ENCODE measurements around the gene CAPN1. TPM values are rescaled to one million over a fixed set of nuclear protein-coding genes. Genes with fewer than 3 reads are reported as not detected.

The CAPN1 gene
- total and polyA plus RNA-seq, 2 donors (not counting 1 experiment from before 2014, with no cell fraction given) = 70.3 to 94.5 TPM

- peaks cover 4% of the 10 kb centered on the region for H3K4me1 ChIP-seq (ENCODE audit: control insufficient read depth, extremely low read depth, insufficient read depth, low read length)
- H3K27ac ChIP-seq (ENCODE audit: insufficient read depth, low read length) = no peak overlapping the region
- TF ChIP-seq CTCF (conservative IDR thresholded peaks at IDR 0.05 in 1 of 2, IDR thresholded peaks at IDR 0.05 in 1 of 2; ENCODE audit: low read depth in 1 of 2, low read length in 2 of 2) (no peak), EZH2 (IDR thresholded peaks at IDR 0.05; ENCODE audit: low read length, missing control alignments) (no peak)
- no peak overlapping the region for H3K9ac ChIP-seq (ENCODE audit: insufficient read depth, low read length)
- no peaks in the 10 kb centered on the region for H3K36me3 ChIP-seq (ENCODE audit: control insufficient read depth, insufficient read depth, low read length)
- no peak for DNase-seq (ENCODE audit: low read depth in 2 of 2)
- no peaks in the 10 kb centered on the region for H3K9me3 ChIP-seq (ENCODE audit: control insufficient read depth, insufficient read depth, low read depth, low read length)
- no peaks in the 10 kb centered on the region for H4K20me1 ChIP-seq (ENCODE audit: control insufficient read depth, extremely low read depth, insufficient read depth, low read length)
- H3K4me3 ChIP-seq (replicated peaks in 1 of 4; ENCODE audit: control extremely low read depth in 1 of 4, insufficient read depth in 1 of 4, low read depth in 3 of 4, low read length in 4 of 4) = no peak overlapping the region
- no peaks in the 10 kb centered on the region for H3K27me3 ChIP-seq (ENCODE audit: control insufficient read depth, insufficient read depth, low read length)
- no peaks in the 10 kb centered on the region for H3K79me2 ChIP-seq (ENCODE audit: control insufficient read depth, insufficient read depth, low read length)
- no peak overlapping the region for H2AFZ ChIP-seq (ENCODE audit: low read length)
- no peak overlapping the region for H3K4me2 ChIP-seq (ENCODE audit: extremely low read depth, insufficient read depth, low read length)
These were observed 39.3 kb downstream of the CAPN1 start for GRCh38 chr11:65221026-65221425.

GRCh38 chr11:65223011-65223410 lies 41.3 kb downstream of the CAPN1 start:
- TF ChIP-seq EZH2 (IDR thresholded peaks at IDR 0.05; ENCODE audit: low read length, missing control alignments) (no peak), CTCF (conservative IDR thresholded peaks at IDR 0.05 in 1 of 2, IDR thresholded peaks at IDR 0.05 in 1 of 2; ENCODE audit: low read depth in 1 of 2, low read length in 2 of 2) (no peak)
- no peaks in the 10 kb centered on the region for H3K9me3 ChIP-seq (ENCODE audit: control insufficient read depth, insufficient read depth, low read depth, low read length)
- H3K4me1 ChIP-seq (ENCODE audit: control insufficient read depth, extremely low read depth, insufficient read depth, low read length) = peaks cover 4% of the 10 kb centered on the region
- no peaks in the 10 kb centered on the region for H3K36me3 ChIP-seq (ENCODE audit: control insufficient read depth, insufficient read depth, low read length)
- no peaks in the 10 kb centered on the region for H3K79me2 ChIP-seq (ENCODE audit: control insufficient read depth, insufficient read depth, low read length)
- no peaks in the 10 kb centered on the region for H4K20me1 ChIP-seq (ENCODE audit: control insufficient read depth, extremely low read depth, insufficient read depth, low read length)
- no peak overlapping the region for H3K4me3 ChIP-seq (replicated peaks in 1 of 4; ENCODE audit: control extremely low read depth in 1 of 4, insufficient read depth in 1 of 4, low read depth in 3 of 4, low read length in 4 of 4)
- DNase-seq (ENCODE audit: low read depth in 2 of 2) = no peak
- H3K4me2 ChIP-seq (ENCODE audit: extremely low read depth, insufficient read depth, low read length) = no peak overlapping the region
- no peak overlapping the region for H3K27ac ChIP-seq (ENCODE audit: insufficient read depth, low read length)
- no peak overlapping the region for H2AFZ ChIP-seq (ENCODE audit: low read length)
- H3K27me3 ChIP-seq (ENCODE audit: control insufficient read depth, insufficient read depth, low read length) = no peaks in the 10 kb centered on the region
- no peak overlapping the region for H3K9ac ChIP-seq (ENCODE audit: insufficient read depth, low read length)

GRCh38 chr11:65224930-65225278 lies 43.2 kb downstream of the CAPN1 start:
- Histone ChIP-seq H3K27ac (ENCODE audit: insufficient read depth, low read length) (no peak overlapping the region), H3K27me3 (ENCODE audit: control insufficient read depth, insufficient read depth, low read length) (no peaks in the 10 kb centered on the region), H2AFZ (ENCODE audit: low read length) (peak overlapping the region; percentile 67), H3K9ac (ENCODE audit: insufficient read depth, low read length) (no peak overlapping the region), H3K4me2 (ENCODE audit: extremely low read depth, insufficient read depth, low read length) (peak overlapping the region; percentile 56), H3K4me1 (ENCODE audit: control insufficient read depth, extremely low read depth, insufficient read depth, low read length) (peaks cover 4% of the 10 kb centered on the region), H4K20me1 (ENCODE audit: control insufficient read depth, extremely low read depth, insufficient read depth, low read length) (no peaks in the 10 kb centered on the region), H3K4me3 (replicated peaks in 1 of 4; ENCODE audit: control extremely low read depth in 1 of 4, insufficient read depth in 1 of 4, low read depth in 3 of 4, low read length in 4 of 4) (no peak overlapping the region), H3K9me3 (ENCODE audit: control insufficient read depth, insufficient read depth, low read depth, low read length) (no peaks in the 10 kb centered on the region), H3K36me3 (ENCODE audit: control insufficient read depth, insufficient read depth, low read length) (no peaks in the 10 kb centered on the region), H3K79me2 (ENCODE audit: control insufficient read depth, insufficient read depth, low read length) (no peaks in the 10 kb centered on the region)
- TF ChIP-seq CTCF (conservative IDR thresholded peaks at IDR 0.05 in 1 of 2, IDR thresholded peaks at IDR 0.05 in 1 of 2; ENCODE audit: low read depth in 1 of 2, low read length in 2 of 2) (no peak), EZH2 (IDR thresholded peaks at IDR 0.05; ENCODE audit: low read length, missing control alignments) (no peak)
- DNase-seq (ENCODE audit: low read depth in 2 of 2) = peak; percentile 68 to 72
